ENCODE measurements around the gene FGD4.

Gene FGD4

DNA sequence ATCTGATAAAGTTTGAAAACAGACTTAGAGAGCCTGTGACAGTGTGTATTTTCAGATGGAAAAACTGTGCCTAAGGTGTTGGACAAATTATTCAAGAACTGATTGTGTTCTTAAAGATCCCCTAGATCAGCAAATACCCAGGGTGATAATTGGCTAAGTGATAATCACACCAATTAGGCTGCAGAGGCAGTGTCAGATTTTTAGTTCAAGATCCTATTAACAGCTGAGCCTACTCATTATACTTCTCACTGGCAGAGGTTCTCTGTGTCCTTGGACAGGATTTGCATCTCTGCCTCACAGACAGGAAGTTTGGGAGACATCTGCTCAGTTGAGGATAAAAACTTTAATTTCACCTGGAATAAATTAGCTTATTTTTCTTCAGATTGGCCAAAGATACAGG lies 4.3 kb upstream of the FGD4 start:
- DNase-seq (ENCODE audit: low read depth in 1 of 2, low spot score in 1 of 2): no peak
- Histone ChIP-seq H3K27me3 (ENCODE audit: insufficient read depth, poor library complexity, severe bottlenecking) (peaks cover 3% of the 10 kb centered on the region), H3K27ac (replicated peaks) (no peak overlapping the region), H3K4me3 (replicated peaks; ENCODE audit: insufficient read depth, low read length) (no peak overlapping the region)
- no peak for TF ChIP-seq POLR2AphosphoS5 (IDR thresholded peaks at IDR 0.05; ENCODE audit: low read depth)
- TF ChIP-seq REST (IDR thresholded peaks at IDR 0.05; ENCODE audit: insufficient replicate concordance, low read depth): no peak
- TF ChIP-seq SPI1 (IDR thresholded peaks at IDR 0.05; ENCODE audit: borderline replicate concordance, low read depth): no peak
- TF ChIP-seq, protein P1, sequence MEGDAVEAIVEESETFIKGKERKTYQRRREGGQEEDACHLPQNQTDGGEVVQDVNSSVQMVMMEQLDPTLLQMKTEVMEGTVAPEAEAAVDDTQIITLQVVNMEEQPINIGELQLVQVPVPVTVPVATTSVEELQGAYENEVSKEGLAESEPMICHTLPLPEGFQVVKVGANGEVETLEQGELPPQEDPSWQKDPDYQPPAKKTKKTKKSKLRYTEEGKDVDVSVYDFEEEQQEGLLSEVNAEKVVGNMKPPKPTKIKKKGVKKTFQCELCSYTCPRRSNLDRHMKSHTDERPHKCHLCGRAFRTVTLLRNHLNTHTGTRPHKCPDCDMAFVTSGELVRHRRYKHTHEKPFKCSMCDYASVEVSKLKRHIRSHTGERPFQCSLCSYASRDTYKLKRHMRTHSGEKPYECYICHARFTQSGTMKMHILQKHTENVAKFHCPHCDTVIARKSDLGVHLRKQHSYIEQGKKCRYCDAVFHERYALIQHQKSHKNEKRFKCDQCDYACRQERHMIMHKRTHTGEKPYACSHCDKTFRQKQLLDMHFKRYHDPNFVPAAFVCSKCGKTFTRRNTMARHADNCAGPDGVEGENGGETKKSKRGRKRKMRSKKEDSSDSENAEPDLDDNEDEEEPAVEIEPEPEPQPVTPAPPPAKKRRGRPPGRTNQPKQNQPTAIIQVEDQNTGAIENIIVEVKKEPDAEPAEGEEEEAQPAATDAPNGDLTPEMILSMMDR (IDR thresholded peaks at IDR 0.05; ENCODE audit: insufficient read depth, low read length): no peak
- no peak for TF ChIP-seq GABPA (IDR thresholded peaks at IDR 0.05; ENCODE audit: low read depth)

DNA sequence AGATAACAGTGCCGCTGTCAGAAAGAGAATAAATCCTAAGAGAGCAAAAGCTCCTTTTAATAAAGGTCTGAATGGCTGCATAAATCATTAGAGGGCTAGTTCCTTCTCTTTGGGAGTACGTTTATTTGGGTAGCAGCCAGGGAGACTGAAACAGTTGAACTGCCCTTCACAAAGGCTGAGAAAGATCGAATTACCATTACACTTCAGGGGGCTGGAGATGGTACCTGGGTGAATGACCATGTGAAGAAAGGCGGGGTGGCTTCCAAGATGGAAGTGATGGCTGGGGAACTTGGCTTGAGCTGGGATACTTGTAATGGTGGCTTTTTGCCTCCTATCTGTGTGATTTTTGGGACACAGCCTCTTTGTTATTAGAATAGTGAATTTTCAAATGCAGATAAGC lies 1.7 kb upstream of the FGD4 start:
- no peak overlapping the region for H3K4me3 ChIP-seq (replicated peaks; ENCODE audit: insufficient read depth, low read length)
- TF ChIP-seq, protein P1 (IDR thresholded peaks at IDR 0.05; ENCODE audit: insufficient read depth, low read length): no peak
- DNase-seq (ENCODE audit: low read depth in 1 of 2, low spot score in 1 of 2): no peak
- H3K27me3 ChIP-seq (ENCODE audit: insufficient read depth, poor library complexity, severe bottlenecking): peaks cover 10% of the 10 kb centered on the region
- H3K27ac ChIP-seq (replicated peaks): no peak overlapping the region

DNA sequence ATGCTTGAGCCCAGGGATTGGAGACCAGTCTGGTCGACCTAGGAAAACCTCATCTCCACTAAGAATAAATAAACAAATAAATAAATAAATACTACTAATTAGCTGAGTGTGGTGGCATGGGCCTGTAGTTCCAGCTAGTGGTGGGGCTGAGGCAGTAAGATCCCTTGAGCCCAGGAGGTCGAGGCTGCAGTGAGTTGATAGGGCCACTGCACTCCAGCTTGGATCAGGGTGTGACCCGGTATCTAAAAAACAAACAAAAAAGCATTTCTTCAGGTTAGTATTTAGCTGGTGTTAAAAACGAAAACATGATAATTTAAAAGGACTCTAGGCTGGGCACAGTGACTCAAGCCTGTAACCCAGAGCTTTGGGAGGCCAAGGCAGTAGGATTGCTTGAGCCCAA lies 1.2 kb upstream of the FGD4 start:
- TF ChIP-seq REST (IDR thresholded peaks at IDR 0.05; ENCODE audit: insufficient replicate concordance, low read depth) (no peak), GABPA (IDR thresholded peaks at IDR 0.05; ENCODE audit: low read depth) (no peak), SPI1 (IDR thresholded peaks at IDR 0.05; ENCODE audit: borderline replicate concordance, low read depth) (no peak), POLR2AphosphoS5 (IDR thresholded peaks at IDR 0.05; ENCODE audit: low read depth) (no peak)
- TF ChIP-seq, protein P1 (IDR thresholded peaks at IDR 0.05; ENCODE audit: insufficient read depth, low read length): no peak
- no peak for DNase-seq (ENCODE audit: low read depth in 1 of 2, low spot score in 1 of 2)
- Histone ChIP-seq H3K27ac (replicated peaks) (no peak overlapping the region), H3K4me3 (replicated peaks; ENCODE audit: insufficient read depth, low read length) (no peak overlapping the region), H3K27me3 (ENCODE audit: insufficient read depth, poor library complexity, severe bottlenecking) (peaks cover 10% of the 10 kb centered on the region)

- no peak for DNase-seq (ENCODE audit: low read depth in 1 of 2, low spot score in 1 of 2)
- Histone ChIP-seq H3K4me3 (replicated peaks; ENCODE audit: insufficient read depth, low read length) (peak overlapping the region; percentile 72), H3K27me3 (ENCODE audit: insufficient read depth, poor library complexity, severe bottlenecking) (peaks cover 10% of the 10 kb centered on the region), H3K27ac (replicated peaks) (no peak overlapping the region)
- TF ChIP-seq GABPA (IDR thresholded peaks at IDR 0.05; ENCODE audit: low read depth): no peak
- TF ChIP-seq, protein P1 (IDR thresholded peaks at IDR 0.05; ENCODE audit: insufficient read depth, low read length): no peak
- TF ChIP-seq POLR2AphosphoS5 (IDR thresholded peaks at IDR 0.05; ENCODE audit: low read depth): no peak
- TF ChIP-seq REST (IDR thresholded peaks at IDR 0.05; ENCODE audit: insufficient replicate concordance, low read depth): no peak
- TF ChIP-seq SPI1 (IDR thresholded peaks at IDR 0.05; ENCODE audit: borderline replicate concordance, low read depth): no peak
Observed at GRCh38 chr12:32398816-32399369, 465 bp upstream of the FGD4 start.

All from HL-60 (cell line).